HCT116 (cell line): Measurements from ENCODE around the gene VAMP3. TPM values are rescaled to one million over a fixed set of nuclear protein-coding genes. Genes with fewer than 3 reads are reported as not detected.

Source experiments
- ATAC-seq: fragments of 200-7000 bp; cut with Tn5 transposase; 2 replicates; pipeline ENCODE4 v1.9.1; 2020; ENCODE audit warnings: mild to moderate bottlenecking, moderate library complexity
- BruUV-seq: library from RNA; stranded (reverse); fragments of 400-500 nt; replicated peaks from 2 replicates; lab custom pipeline; 2021; lab: Mats Ljungman, UMichigan
- CTCF ChIA-PET: fragments of 300-600 bp; sonication (Branson Sonifier 250); formaldehyde crosslinking; loops from one replicate; lab custom pipeline; 2021; ENCODE audit warnings: antibody characterized with exemption; lab: Charles Lee
- POLR2A ChIA-PET: fragments of 300-600, 350-600 bp; sonication (Branson Sonifier 250); formaldehyde crosslinking; loops from one replicate; lab custom pipeline; 2021; ENCODE audit warnings: antibody characterized with exemption; lab: Charles Lee
- RAD21 ChIA-PET, 2 experiments: fragments of 300-600 bp; sonication (Branson Sonifier 250); formaldehyde crosslinking; loops; one replicate each; lab custom pipeline; 2023; ENCODE audit warnings: low total read pairs in 2 of 2; ENCODE audit not compliant: uncharacterized antibody in 2 of 2, unreplicated experiment in 2 of 2, low non-redundant PET in 1 of 2; lab: Charles Lee
- DNase-seq: peaks from one replicate; pipeline ENCODE4 v3.0.0-alpha.2; 2010; ENCODE audit warnings: low read depth, low spot score
- H2AFZ ChIP-seq: fragments of 200-600 bp; shearing (Covaris generic), sonication (generic); 2 replicates; pipeline ENCODE4 v1.6.1; 2017; ENCODE audit warnings: low read depth, mixed run types, mixed read lengths, antibody characterized with exemption, low read length; ENCODE audit not compliant: poor library complexity, severe bottlenecking
- H3K27ac ChIP-seq: 2 replicates; pipeline ENCODE4 v1.5.1; 2012; ENCODE audit warnings: low read depth, low read length
- H3K27me3 ChIP-seq: fragments of 200-600 bp; sonication (generic); 2 replicates; pipeline ENCODE4 v1.6.1; 2016; ENCODE audit warnings: mixed run types, low read length, mixed read lengths; ENCODE audit not compliant: insufficient read depth
- H3K36me3 ChIP-seq, 2 experiments: fragments of 200-500 bp in 1 of 2; fragments of 200-600 bp in 1 of 2; sonication (Bioruptor generic) in 1 of 2; sonication (generic) in 1 of 2; 2 replicates each; pipeline versions ENCODE4 v1.5.1 to v1.6.1; 2014 to 2016; ENCODE audit warnings: low read length in 2 of 2, inconsistent platforms in 1 of 2, mixed read lengths in 1 of 2, mixed run types in 1 of 2; ENCODE audit not compliant: insufficient read depth in 2 of 2, control insufficient read depth in 1 of 2
- H3K4me1 ChIP-seq, 2 experiments: fragments of 200-600 bp in 1 of 2; sonication (generic) in 1 of 2; 2 replicates each; pipeline versions ENCODE4 v1.5.1 to v1.6.1; 2012 to 2017; ENCODE audit warnings: low read length in 2 of 2, inconsistent platforms in 1 of 2, mild to moderate bottlenecking in 1 of 2, mixed read lengths in 1 of 2, mixed run types in 1 of 2, moderate library complexity in 1 of 2; ENCODE audit not compliant: insufficient read depth in 2 of 2, control insufficient read depth in 1 of 2
- H3K4me2 ChIP-seq: fragments of 200-600 bp; sonication (generic); 2 replicates; pipeline ENCODE4 v1.6.1; 2017; ENCODE audit warnings: mixed run types, low read length, mixed read lengths
- H3K4me3 ChIP-seq, 2 experiments: fragments of 200-600 bp in 1 of 2; sonication (generic) in 1 of 2; replicated peaks in 1 of 2; 2 replicates each; pipeline ENCODE4 v1.5.1; 2011 to 2016; ENCODE audit warnings: low read length in 2 of 2, control low read depth in 1 of 2, low read depth in 1 of 2, mild to moderate bottlenecking in 1 of 2, mixed read lengths in 1 of 2, mixed run types in 1 of 2
- H3K79me2 ChIP-seq: fragments of 200-600 bp; sonication (generic); 2 replicates; pipeline ENCODE4 v1.6.1; 2017; ENCODE audit warnings: mild to moderate bottlenecking, mixed run types, low read length, moderate library complexity, mixed read lengths; ENCODE audit not compliant: insufficient read depth
- H3K9ac ChIP-seq: fragments of 200-600 bp; sonication (generic); 2 replicates; pipeline ENCODE4 v1.6.1; 2016; ENCODE audit warnings: low read length, mixed read lengths
- H3K9me2 ChIP-seq: fragments of 200-600 bp; sonication (generic), shearing (Covaris generic); 2 replicates; pipeline ENCODE4 v1.6.1; 2017; ENCODE audit warnings: mixed run types, mild to moderate bottlenecking, moderate library complexity; ENCODE audit not compliant: insufficient read depth
- H3K9me3 ChIP-seq, 2 experiments: fragments of 200-500 bp in 1 of 2; fragments of 200-600 bp in 1 of 2; sonication (Bioruptor generic) in 1 of 2; sonication (generic) in 1 of 2; 2 replicates each; pipeline ENCODE4 v1.6.1; 2014 to 2017; ENCODE audit warnings: low read length in 2 of 2, mixed read lengths in 2 of 2, inconsistent platforms in 1 of 2, low read depth in 1 of 2, mild to moderate bottlenecking in 1 of 2, mixed run types in 1 of 2, moderate library complexity in 1 of 2; ENCODE audit not compliant: control insufficient read depth in 1 of 2, insufficient read depth in 1 of 2
- H4K20me1 ChIP-seq: fragments of 200-600 bp; sonication (generic), shearing (Covaris generic); 2 replicates; pipeline ENCODE4 v1.6.1; 2017; ENCODE audit warnings: mixed run types, mild to moderate bottlenecking, moderate library complexity; ENCODE audit not compliant: insufficient read depth
- ATF3 ChIP-seq: IDR thresholded peaks from 2 replicates; pipeline ENCODE4 v1.6.1; 2012
- CBX3 ChIP-seq: IDR thresholded peaks from 2 replicates; pipeline ENCODE4 v1.6.1; 2012; ENCODE audit warnings: low read depth
- CEBPB ChIP-seq: IDR thresholded peaks from 2 replicates; pipeline ENCODE4 v1.6.1; 2012; ENCODE audit warnings: low read depth
- EGR1 ChIP-seq: IDR thresholded peaks from 2 replicates; pipeline ENCODE4 v1.6.1; 2012; ENCODE audit warnings: low read depth
- ELF1 ChIP-seq: IDR thresholded peaks from 2 replicates; pipeline ENCODE4 v1.6.1; 2012; ENCODE audit warnings: low read depth, borderline replicate concordance
- EZH2 ChIP-seq: fragments of 200-600 bp; sonication (generic); IDR thresholded peaks from 2 replicates; pipeline ENCODE4 v1.6.1; 2017; ENCODE audit warnings: antibody characterized with exemption, mixed run types
- FOSL1 ChIP-seq: IDR thresholded peaks from 2 replicates; pipeline ENCODE4 v1.6.1; 2012; ENCODE audit warnings: low read depth
- JUND ChIP-seq: IDR thresholded peaks from 2 replicates; pipeline ENCODE4 v1.6.1; 2012
- MAX ChIP-seq: IDR thresholded peaks from 2 replicates; pipeline ENCODE4 v1.6.1; 2012
- POLR2AphosphoS5 ChIP-seq: IDR thresholded peaks from 2 replicates; pipeline ENCODE4 v1.6.1; 2011; ENCODE audit warnings: mild to moderate bottlenecking, low read depth, low read length, moderate library complexity
- RAD21 ChIP-seq: IDR thresholded peaks from 2 replicates; pipeline ENCODE4 v1.6.1; 2012; ENCODE audit warnings: low read depth, mild to moderate bottlenecking
- REST ChIP-seq: IDR thresholded peaks from 2 replicates; pipeline ENCODE4 v1.6.1; 2012; ENCODE audit warnings: low read depth
- SIN3A ChIP-seq: IDR thresholded peaks from 2 replicates; pipeline ENCODE4 v1.6.1; 2012; ENCODE audit warnings: low read depth
- SP1 ChIP-seq: IDR thresholded peaks from 2 replicates; pipeline ENCODE4 v1.6.1; 2012; ENCODE audit warnings: low read depth
- TCF7L2 ChIP-seq: IDR thresholded peaks from 2 replicates; pipeline ENCODE4 v1.7.0; 2011; ENCODE audit warnings: borderline replicate concordance, inconsistent platforms; ENCODE audit not compliant: insufficient read depth, insufficient read length; ENCODE audit errors: extremely low read depth
- YY1 ChIP-seq: IDR thresholded peaks from 2 replicates; pipeline ENCODE4 v1.6.1; 2011; ENCODE audit warnings: low read length, low read depth, moderate library complexity, mild to moderate bottlenecking; ENCODE audit not compliant: insufficient replicate concordance; ENCODE audit errors: extremely low read depth
- ZFX ChIP-seq: fragments of 450-650 bp; IDR thresholded peaks from 2 replicates; pipeline ENCODE4 v1.6.1; 2017
- ZNF274 ChIP-seq: fragments of 200-500 bp; sonication (Bioruptor generic); IDR thresholded peaks from 2 replicates; pipeline ENCODE4 v1.6.1; 2014; ENCODE audit warnings: mild to moderate bottlenecking, low read depth, low read length, inconsistent platforms
- intact Hi-C: fragments of 100-400 bp; cut with micrococcal nuclease; formaldehyde crosslinking; loops from 2 replicates; pipeline ENCODE4 v1.10.0; 2022
- total RNA-seq: library from RNA; stranded (reverse); gene quantifications from one replicate; pipeline ENCODE4 v1.2.1, GENCODE V29; 2021; ENCODE audit not compliant: unreplicated experiment
- TF ChIP-seq, protein P1 (sequence below), 3 experiments: fragments of 200-600 bp in 1 of 3; sonication (generic) in 1 of 3; IDR thresholded peaks in 2 of 3; conservative IDR thresholded peaks in 1 of 3; 2 replicates each; pipeline ENCODE4 v1.5.1; 2012 to 2017; ENCODE audit warnings: low read depth in 2 of 3, low read length in 2 of 3, antibody characterized with exemption in 1 of 3, borderline replicate concordance in 1 of 3, control low read depth in 1 of 3, mild to moderate bottlenecking in 1 of 3, mixed read lengths in 1 of 3, mixed run types in 1 of 3, moderate library complexity in 1 of 3; ENCODE audit not compliant: insufficient read depth in 1 of 3
- TF ChIP-seq, protein P2 (sequence below): IDR thresholded peaks from 2 replicates; pipeline ENCODE4 v1.6.1; 2011; ENCODE audit warnings: mild to moderate bottlenecking, low read length, moderate library complexity; ENCODE audit not compliant: insufficient replicate concordance; ENCODE audit errors: extremely low read depth

The VAMP3 gene
- total RNA-seq, 1 experiment from 2014 or later, result 79.3 TPM

DNA sequence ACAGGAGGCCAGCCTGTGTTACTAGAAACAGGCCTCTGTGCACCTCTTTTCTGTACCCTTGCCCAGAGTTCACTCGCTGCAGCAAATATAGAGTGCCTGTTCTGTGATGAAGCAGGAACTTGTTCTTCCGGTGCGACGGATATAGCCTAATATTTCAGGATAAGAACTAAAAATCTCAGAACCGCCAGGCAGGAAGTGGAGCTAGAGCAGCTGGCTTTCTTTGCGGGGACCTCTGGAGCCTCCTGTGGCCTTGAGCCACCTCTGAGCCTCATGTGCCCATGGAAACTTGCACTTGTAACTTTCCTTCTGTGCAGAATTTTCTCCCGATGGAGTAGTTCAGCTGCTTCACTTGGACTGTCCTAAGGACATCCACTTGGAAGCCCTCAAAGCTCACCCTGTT lies 44.5 kb upstream of the VAMP3 start:
- TF ChIP-seq CEBPB (no peak), MAX (no peak), YY1 (no peak), TCF7L2 (no peak), FOSL1 (no peak), CBX3 (no peak), EGR1 (no peak), JUND (no peak), POLR2AphosphoS5 (no peak), ZFX (no peak), ATF3 (no peak), REST (no peak), SP1 (no peak), ELF1 (no peak), ZNF274 (no peak), RAD21 (no peak), EZH2 (no peak), SIN3A (no peak)
- TF ChIP-seq, protein P1, sequence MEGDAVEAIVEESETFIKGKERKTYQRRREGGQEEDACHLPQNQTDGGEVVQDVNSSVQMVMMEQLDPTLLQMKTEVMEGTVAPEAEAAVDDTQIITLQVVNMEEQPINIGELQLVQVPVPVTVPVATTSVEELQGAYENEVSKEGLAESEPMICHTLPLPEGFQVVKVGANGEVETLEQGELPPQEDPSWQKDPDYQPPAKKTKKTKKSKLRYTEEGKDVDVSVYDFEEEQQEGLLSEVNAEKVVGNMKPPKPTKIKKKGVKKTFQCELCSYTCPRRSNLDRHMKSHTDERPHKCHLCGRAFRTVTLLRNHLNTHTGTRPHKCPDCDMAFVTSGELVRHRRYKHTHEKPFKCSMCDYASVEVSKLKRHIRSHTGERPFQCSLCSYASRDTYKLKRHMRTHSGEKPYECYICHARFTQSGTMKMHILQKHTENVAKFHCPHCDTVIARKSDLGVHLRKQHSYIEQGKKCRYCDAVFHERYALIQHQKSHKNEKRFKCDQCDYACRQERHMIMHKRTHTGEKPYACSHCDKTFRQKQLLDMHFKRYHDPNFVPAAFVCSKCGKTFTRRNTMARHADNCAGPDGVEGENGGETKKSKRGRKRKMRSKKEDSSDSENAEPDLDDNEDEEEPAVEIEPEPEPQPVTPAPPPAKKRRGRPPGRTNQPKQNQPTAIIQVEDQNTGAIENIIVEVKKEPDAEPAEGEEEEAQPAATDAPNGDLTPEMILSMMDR (IDR thresholded peaks at IDR 0.05 in 2 of 3, conservative IDR thresholded peaks at IDR 0.05 in 1 of 3; ENCODE audit: borderline replicate concordance in 1 of 3, insufficient read depth in 1 of 3, low read depth in 2 of 3, low read length in 2 of 3), result no peak
- TF ChIP-seq, protein P2, sequence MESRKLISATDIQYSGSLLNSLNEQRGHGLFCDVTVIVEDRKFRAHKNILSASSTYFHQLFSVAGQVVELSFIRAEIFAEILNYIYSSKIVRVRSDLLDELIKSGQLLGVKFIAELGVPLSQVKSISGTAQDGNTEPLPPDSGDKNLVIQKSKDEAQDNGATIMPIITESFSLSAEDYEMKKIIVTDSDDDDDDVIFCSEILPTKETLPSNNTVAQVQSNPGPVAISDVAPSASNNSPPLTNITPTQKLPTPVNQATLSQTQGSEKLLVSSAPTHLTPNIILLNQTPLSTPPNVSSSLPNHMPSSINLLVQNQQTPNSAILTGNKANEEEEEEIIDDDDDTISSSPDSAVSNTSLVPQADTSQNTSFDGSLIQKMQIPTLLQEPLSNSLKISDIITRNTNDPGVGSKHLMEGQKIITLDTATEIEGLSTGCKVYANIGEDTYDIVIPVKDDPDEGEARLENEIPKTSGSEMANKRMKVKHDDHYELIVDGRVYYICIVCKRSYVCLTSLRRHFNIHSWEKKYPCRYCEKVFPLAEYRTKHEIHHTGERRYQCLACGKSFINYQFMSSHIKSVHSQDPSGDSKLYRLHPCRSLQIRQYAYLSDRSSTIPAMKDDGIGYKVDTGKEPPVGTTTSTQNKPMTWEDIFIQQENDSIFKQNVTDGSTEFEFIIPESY, result no peak
- Histone ChIP-seq H3K9me3 (no peaks in the 10 kb centered on the region), H3K4me1 (no peaks in the 10 kb centered on the region), H4K20me1 (no peaks in the 10 kb centered on the region), H3K4me2 (no peak overlapping the region), H3K27ac (no peak overlapping the region), H2AFZ (no peak overlapping the region), H3K27me3 (no peaks in the 10 kb centered on the region), H3K36me3 (no peaks in the 10 kb centered on the region), H3K9me2 (no peaks in the 10 kb centered on the region), H3K9ac (no peak overlapping the region), H3K79me2 (no peaks in the 10 kb centered on the region), H3K4me3 (no peak overlapping the region)
- ChIA-PET POLR2A (no interaction called here), CTCF (no interaction called here), RAD21 (no interaction called here)
- DNase-seq, result no peak
- intact Hi-C loops, result no loop called here
- no TSS peak for BruUV-seq
- no peak for ATAC-seq
